HepG2 (cell line): ENCODE results near the gene PIM1. TPM values are rescaled to one million over a fixed set of nuclear protein-coding genes. Genes with fewer than 3 reads are reported as not detected.

Experiments
- AKNA ChIP-seq: sonication (generic); formaldehyde crosslinking; IDR thresholded peaks from 2 replicates; pipeline ENCODE4 v1.4.0; 2020; ENCODE audit warnings: missing genetic modification reagents, borderline replicate concordance
- ASH2L ChIP-seq: fragments of 300-600, 200-600 bp; sonication (generic); IDR thresholded peaks from 2 replicates; pipeline ENCODE4 v1.7.0; 2017; ENCODE audit warnings: low read depth, mild to moderate bottlenecking, moderate library complexity, mixed read lengths, low read length; ENCODE audit not compliant: insufficient read length
- ATAD3A ChIP-seq: sonication (generic); formaldehyde crosslinking; IDR thresholded peaks from 2 replicates; pipeline ENCODE4 v1.4.0; 2020; ENCODE audit warnings: missing genetic modification reagents
- ATF1 ChIP-seq: IDR thresholded peaks from 2 replicates; pipeline ENCODE4 v1.6.1; 2016; ENCODE audit warnings: mild to moderate bottlenecking, control low read depth
- BHLHE40 ChIP-seq: IDR thresholded peaks from 2 replicates; pipeline ENCODE4 v1.6.1; 2011; ENCODE audit warnings: low read length, improper control_type of control experiment
- CERS6 ChIP-seq: sonication (generic); formaldehyde crosslinking; IDR thresholded peaks from 2 replicates; pipeline ENCODE4 v1.5.0; 2020; ENCODE audit warnings: missing genetic modification reagents
- CREB3 ChIP-seq: sonication (generic); formaldehyde crosslinking; IDR thresholded peaks from 2 replicates; pipeline ENCODE4 v1.5.0; 2020; ENCODE audit warnings: missing genetic modification reagents
- KLF12 ChIP-seq: sonication (generic); formaldehyde crosslinking; IDR thresholded peaks from 2 replicates; pipeline ENCODE4 v1.4.0; 2020; ENCODE audit warnings: missing genetic modification reagents, borderline replicate concordance
- MEIS1 ChIP-seq: sonication (generic); formaldehyde crosslinking; IDR thresholded peaks from 2 replicates; pipeline ENCODE4 v1.9.0; 2021; ENCODE audit warnings: mild to moderate bottlenecking, missing genetic modification reagents, moderate library complexity, borderline replicate concordance
- NFKB2 ChIP-seq: sonication (generic); formaldehyde crosslinking; IDR thresholded peaks from 2 replicates; pipeline ENCODE4 v1.4.0; 2020; ENCODE audit warnings: missing genetic modification reagents, borderline replicate concordance
- POLR2AphosphoS2 ChIP-seq: IDR thresholded peaks from 2 replicates; pipeline ENCODE4 v1.6.1; 2011; ENCODE audit warnings: low read depth, low read length, improper control_type of control experiment
- PRDM4 ChIP-seq: sonication (generic); formaldehyde crosslinking; IDR thresholded peaks from 2 replicates; pipeline ENCODE4 v1.9.0; 2021; ENCODE audit warnings: missing genetic modification reagents, borderline replicate concordance
- SMARCE1 ChIP-seq: fragments of 450-650 bp; IDR thresholded peaks from 2 replicates; pipeline ENCODE4 v1.6.1; 2017; ENCODE audit warnings: borderline replicate concordance
- TFE3 ChIP-seq: IDR thresholded peaks from 2 replicates; pipeline ENCODE4 v1.6.1; 2016
- ZFP62 ChIP-seq: sonication (generic); formaldehyde crosslinking; IDR thresholded peaks from 2 replicates; pipeline ENCODE4 v1.4.0; 2020; ENCODE audit warnings: missing genetic modification reagents
- ZNF317 ChIP-seq: sonication (generic); formaldehyde crosslinking; IDR thresholded peaks from 2 replicates; pipeline ENCODE4 v1.5.0; 2020; ENCODE audit warnings: mild to moderate bottlenecking, missing genetic modification reagents
- ZNF747 ChIP-seq: sonication (generic); formaldehyde crosslinking; IDR thresholded peaks from 2 replicates; pipeline ENCODE4 v1.8.1; 2023; ENCODE audit warnings: missing genetic modification reagents, mild to moderate bottlenecking, borderline replicate concordance
- ZNF841 ChIP-seq: sonication (generic); formaldehyde crosslinking; IDR thresholded peaks from 2 replicates; pipeline ENCODE4 v1.8.1; 2023; ENCODE audit warnings: missing genetic modification reagents, borderline replicate concordance
- polyA plus RNA-seq, 8 experiments: library from polyadenylated mRNA; depleted of rRNA in 3 of 8; stranded (reverse) in 7 of 8; unstranded in 1 of 8; fragments of >200 nt; fragmentation: Illumina TruSeq in 4 of 8; extraction: Trizol in 4 of 8; gene quantifications; 2 replicates each; pipeline versions ENCODE4 v1.2.1 to v1.2.3, GENCODE V29; 2011 to 2016; ENCODE audit warnings: low read depth in 4 of 8, missing spikeins in 1 of 8, mixed read lengths in 1 of 8; ENCODE audit not compliant: insufficient read depth in 1 of 8
- total RNA-seq, 5 experiments: library from RNA; depleted of rRNA; stranded (reverse); fragments of >200 nt; fragmentation: Illumina TruSeq; extraction: Trizol; gene quantifications; 2 replicates each; pipeline ENCODE4 v1.2.3, GENCODE V29; 2016; ENCODE audit warnings: low read depth in 1 of 5

PIM1 gene
- total and polyA plus RNA-seq, 2 of the 13 experiments (the other 11 are each of a cell fraction or from before 2014, with no cell fraction given): 29.4 to 117 TPM

GRCh38 chr6:37170273-37171200, 585 bp downstream of the PIM1 start (continued):
- no peak for TF ChIP-seq AKNA (CRISPR knock-in tag)
- peak; percentile 32; the same call in 1 of the 2 replicates for TF ChIP-seq ZNF841
- TF ChIP-seq ATAD3A (CRISPR knock-in tag): no peak
- TF ChIP-seq KLF12 (CRISPR knock-in tag): no peak
- TF ChIP-seq ATF1: no peak
- no peak for TF ChIP-seq ZNF317 (CRISPR knock-in tag)
- no peak; the same call in 1 of the 2 replicates for TF ChIP-seq NFKB2 (CRISPR knock-in tag)
- TF ChIP-seq ZNF747 (CRISPR knock-in tag): no peak
- no peak for TF ChIP-seq CREB3 (CRISPR knock-in tag)
- TF ChIP-seq TFE3: no peak
- no peak; the same call in 1 of the 2 replicates for TF ChIP-seq BHLHE40
- TF ChIP-seq ASH2L: peak; percentile 65
- TF ChIP-seq MEIS1 (CRISPR knock-in tag): peak; percentile 14; the same call in 1 of the 2 replicates
- TF ChIP-seq CERS6 (CRISPR knock-in tag): no peak
- TF ChIP-seq PRDM4 (CRISPR knock-in tag): no peak
- no peak for TF ChIP-seq POLR2AphosphoS2
- TF ChIP-seq ZFP62 (CRISPR knock-in tag): no peak
- no peak for TF ChIP-seq SMARCE1
